Left ventricle myocardium inferior (tissue), 1 donor: ENCODE data around the gene CHERP. TPM values are rescaled to one million over a fixed set of nuclear protein-coding genes. Genes with fewer than 3 reads are reported as not detected.

ENCODE experiments used
- DNase-seq: peaks from one replicate; pipeline ENCODE4 v3.0.0-alpha.2; 2020
- H3K27ac ChIP-seq: fragments of 200-600 bp; replicated peaks from 2 replicates; pipeline ENCODE4 v1.8.0; 2021
- H3K27me3 ChIP-seq: fragments of 200-600 bp; 2 replicates; pipeline ENCODE4 v1.8.0; 2021; ENCODE audit warnings: low read depth
- H3K36me3 ChIP-seq: fragments of 200-600 bp; 2 replicates; pipeline ENCODE4 v1.8.0; 2021
- H3K4me1 ChIP-seq: fragments of 200-600 bp; 2 replicates; pipeline ENCODE4 v1.8.0; 2021
- H3K4me3 ChIP-seq: fragments of 200-600 bp; 2 replicates; pipeline ENCODE4 v1.8.0; 2021; ENCODE audit warnings: mild to moderate bottlenecking, moderate library complexity
- H3K9me3 ChIP-seq: fragments of 200-600 bp; replicated peaks from 2 replicates; pipeline ENCODE4 v1.8.0; 2021
- intact Hi-C: fragments of 100-400 bp; cut with micrococcal nuclease; formaldehyde crosslinking; loops from one replicate; pipeline ENCODE4 v1.11.0; 2022
- total RNA-seq: library from RNA; stranded (reverse); fragmentation: NEBNext Ultra II Directional; extraction: Animal tissue kit (Norgen Biotek cat#: 25700); gene quantifications from one replicate; pipeline ENCODE4 v1.2.1, GENCODE V29; 2021
- TF ChIP-seq, protein P1 (sequence below): fragments of 200-600 bp; IDR thresholded peaks from 2 replicates; pipeline ENCODE4 v1.8.0; 2021; ENCODE audit warnings: antibody characterized with exemption, mild to moderate bottlenecking, borderline replicate concordance
- donor health status: DM: no; HTN: yes; CAD: no; lungs with severe emphysema.

CHERP gene
- total RNA-seq, 1 donor from 2014 or later = 19.3 TPM

DNA sequence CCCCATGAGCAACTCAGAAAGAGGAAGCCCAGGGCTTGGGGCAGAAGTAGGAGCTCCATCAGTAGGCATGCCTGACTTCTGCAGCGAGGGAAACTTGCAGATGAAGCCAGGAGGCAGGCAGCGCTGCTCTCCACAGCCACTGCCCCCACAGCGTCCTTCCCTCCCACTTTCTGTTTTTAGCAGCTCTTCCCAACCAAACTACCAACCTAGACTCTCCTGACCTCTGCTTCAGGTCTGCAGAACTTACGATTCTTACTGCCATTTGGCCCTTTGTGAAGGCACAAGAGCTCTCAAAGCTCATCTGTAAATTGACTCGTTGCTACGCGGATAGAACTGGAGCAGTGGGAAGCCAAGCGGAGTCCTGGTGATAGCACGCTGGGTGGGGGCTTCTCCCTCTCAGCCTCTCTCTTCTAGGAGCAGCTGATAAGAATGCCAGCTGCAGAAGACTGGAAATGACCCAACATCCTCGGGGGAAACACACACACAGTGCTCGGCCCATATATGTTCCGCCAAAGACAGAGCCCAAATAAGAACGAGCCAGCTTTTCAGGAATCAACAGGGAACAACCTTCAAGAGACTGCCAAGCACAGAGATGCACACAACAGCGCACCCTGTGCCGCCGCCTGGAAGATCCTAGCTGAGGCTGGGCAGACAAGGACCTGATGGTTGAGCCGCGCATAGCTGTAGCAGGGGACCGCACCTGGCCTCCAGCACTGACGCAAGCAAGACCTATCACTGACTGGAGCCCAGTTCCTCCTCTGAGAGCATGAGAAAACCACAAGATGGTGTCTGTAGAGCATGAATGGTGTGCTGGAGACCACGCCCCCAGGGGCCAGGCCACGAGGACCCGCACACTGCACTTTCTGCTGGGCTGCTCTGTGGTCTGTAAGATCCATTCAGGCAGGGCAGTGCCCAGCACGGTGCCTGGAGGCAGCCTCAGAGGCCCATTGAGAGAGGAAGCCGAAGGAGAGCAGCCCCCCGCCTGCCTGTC lies 45.9 kb upstream of the CHERP start:
- intact Hi-C loops = no loop called here
- TF ChIP-seq, protein P1, sequence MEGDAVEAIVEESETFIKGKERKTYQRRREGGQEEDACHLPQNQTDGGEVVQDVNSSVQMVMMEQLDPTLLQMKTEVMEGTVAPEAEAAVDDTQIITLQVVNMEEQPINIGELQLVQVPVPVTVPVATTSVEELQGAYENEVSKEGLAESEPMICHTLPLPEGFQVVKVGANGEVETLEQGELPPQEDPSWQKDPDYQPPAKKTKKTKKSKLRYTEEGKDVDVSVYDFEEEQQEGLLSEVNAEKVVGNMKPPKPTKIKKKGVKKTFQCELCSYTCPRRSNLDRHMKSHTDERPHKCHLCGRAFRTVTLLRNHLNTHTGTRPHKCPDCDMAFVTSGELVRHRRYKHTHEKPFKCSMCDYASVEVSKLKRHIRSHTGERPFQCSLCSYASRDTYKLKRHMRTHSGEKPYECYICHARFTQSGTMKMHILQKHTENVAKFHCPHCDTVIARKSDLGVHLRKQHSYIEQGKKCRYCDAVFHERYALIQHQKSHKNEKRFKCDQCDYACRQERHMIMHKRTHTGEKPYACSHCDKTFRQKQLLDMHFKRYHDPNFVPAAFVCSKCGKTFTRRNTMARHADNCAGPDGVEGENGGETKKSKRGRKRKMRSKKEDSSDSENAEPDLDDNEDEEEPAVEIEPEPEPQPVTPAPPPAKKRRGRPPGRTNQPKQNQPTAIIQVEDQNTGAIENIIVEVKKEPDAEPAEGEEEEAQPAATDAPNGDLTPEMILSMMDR = no peak
- Histone ChIP-seq H3K4me3 (peak overlapping the region; percentile 48), H3K4me1 (peaks cover 99% of the 10 kb centered on the region), H3K36me3 (no peaks in the 10 kb centered on the region), H3K27ac (peak overlapping the region; percentile 77), H3K27me3 (no peaks in the 10 kb centered on the region), H3K9me3 (no peaks in the 10 kb centered on the region)
- no peak for DNase-seq

DNA sequence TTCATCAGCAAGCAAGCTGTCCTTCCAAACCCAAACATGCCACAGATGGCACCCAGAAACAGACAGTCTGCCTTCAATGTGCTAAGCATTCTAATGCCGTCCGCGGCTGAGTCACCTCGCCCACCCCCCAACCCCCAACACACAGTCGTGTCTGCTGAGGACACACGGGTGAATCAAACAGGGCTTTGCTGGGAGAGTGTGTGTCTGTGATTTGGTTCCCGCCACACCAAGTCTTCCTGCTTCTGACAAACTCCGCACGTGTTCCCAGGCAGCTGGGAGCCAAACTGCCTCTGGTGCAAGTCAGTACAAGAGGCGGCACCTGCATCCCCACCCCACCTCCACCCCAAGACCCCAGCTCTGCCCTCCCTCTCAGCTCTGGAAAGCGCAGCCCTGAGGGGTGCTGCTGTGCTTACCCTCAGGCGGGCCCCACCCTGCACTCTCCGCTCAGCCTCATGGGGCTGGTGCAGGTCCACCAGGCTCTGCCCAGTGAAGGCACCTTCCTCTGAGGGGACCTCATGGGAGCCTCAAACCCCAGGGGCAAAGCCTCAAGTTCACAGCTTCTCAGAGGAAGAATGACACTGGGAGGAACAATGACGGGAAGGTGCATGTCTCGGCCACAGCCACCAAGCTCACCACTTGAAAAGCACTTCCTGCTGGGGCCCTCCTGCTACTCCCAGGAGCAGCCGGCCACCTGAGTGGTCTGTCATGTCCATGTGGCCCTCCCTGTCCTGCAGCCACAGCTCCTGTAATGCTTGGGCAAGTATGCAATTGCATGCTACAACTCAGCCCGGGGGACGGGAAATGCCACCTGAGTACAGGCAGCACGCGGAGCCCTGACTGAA lies 45.0 kb upstream of the CHERP start:
- no peaks in the 10 kb centered on the region for H3K36me3 ChIP-seq
- TF ChIP-seq, protein P1 = no peak
- H3K27ac ChIP-seq = peak overlapping the region; percentile 77
- no peaks in the 10 kb centered on the region for H3K27me3 ChIP-seq
- peak overlapping the region; percentile 48 for H3K4me3 ChIP-seq
- peaks cover 99% of the 10 kb centered on the region for H3K4me1 ChIP-seq
- H3K9me3 ChIP-seq = no peaks in the 10 kb centered on the region
- DNase-seq = no peak
- intact Hi-C loops = no loop called here

DNA sequence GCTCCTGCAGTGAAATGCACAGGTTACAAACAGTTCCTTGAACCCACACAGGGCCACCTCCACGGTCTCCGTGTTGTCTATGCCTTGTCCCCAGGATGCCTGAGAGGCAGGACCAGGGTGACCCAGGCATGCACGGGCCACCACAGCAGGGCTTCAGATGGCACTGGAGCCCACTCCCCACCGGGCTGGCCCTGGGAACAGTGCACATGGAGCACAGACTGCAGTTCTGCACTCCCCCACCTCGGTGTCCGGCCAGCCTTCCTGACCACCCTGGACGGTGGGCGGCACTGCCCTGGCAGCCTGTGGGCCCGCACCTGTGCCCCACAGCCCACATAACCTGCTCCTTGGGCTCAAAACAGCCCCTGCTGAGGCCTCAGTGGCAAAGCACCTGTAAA lies 44.2 kb upstream of the CHERP start:
- H3K36me3 ChIP-seq = no peaks in the 10 kb centered on the region
- no peaks in the 10 kb centered on the region for H3K27me3 ChIP-seq
- no peak overlapping the region for H3K27ac ChIP-seq
- TF ChIP-seq, protein P1 = no peak
- no peak overlapping the region for H3K4me3 ChIP-seq
- intact Hi-C loops = no loop called here
- H3K4me1 ChIP-seq = peaks cover 99% of the 10 kb centered on the region
- no peaks in the 10 kb centered on the region for H3K9me3 ChIP-seq
- DNase-seq = no peak

DNA sequence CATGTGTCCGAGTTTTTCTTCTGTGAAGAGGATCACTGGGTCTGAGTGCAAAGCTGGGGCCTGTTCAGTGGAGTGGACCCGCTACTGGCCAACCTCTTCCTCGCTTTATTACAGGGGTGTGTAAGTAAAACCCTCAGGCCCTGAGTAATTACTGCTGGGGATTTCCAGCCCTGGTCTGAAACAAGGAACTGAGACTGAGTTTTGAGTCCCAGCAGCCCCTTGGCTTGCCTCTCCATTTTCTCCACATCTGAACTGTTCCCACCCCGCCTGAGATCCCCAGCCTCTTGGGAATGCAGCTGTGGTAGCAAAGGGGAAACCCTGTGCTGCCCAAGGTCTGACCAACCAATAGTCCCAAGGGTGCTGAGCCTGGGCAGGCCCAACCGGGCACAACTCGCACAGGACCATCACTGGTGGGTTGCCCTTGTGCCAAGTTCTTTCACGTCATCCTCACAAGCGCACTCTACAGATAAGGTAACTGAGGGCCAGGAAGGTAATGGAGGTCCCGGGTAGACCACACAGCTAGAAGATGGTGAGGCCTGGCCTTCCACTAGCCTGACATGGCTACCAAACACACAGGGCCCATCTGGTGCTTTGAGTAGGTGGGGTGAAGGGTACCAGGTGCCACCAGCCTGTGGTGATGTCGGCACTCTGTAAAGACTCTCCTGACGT lies 43.7 kb upstream of the CHERP start:
- H3K4me1 ChIP-seq = peaks cover 99% of the 10 kb centered on the region
- TF ChIP-seq, protein P1 = no peak
- intact Hi-C loops = no loop called here
- no peaks in the 10 kb centered on the region for H3K9me3 ChIP-seq
- H3K27me3 ChIP-seq = no peaks in the 10 kb centered on the region
- H3K36me3 ChIP-seq = no peaks in the 10 kb centered on the region
- DNase-seq = no peak
- no peak overlapping the region for H3K4me3 ChIP-seq
- peak overlapping the region; percentile 61 for H3K27ac ChIP-seq
